H54 (cell line): ENCODE results near the gene HBEGF.

Experiments
- DNase-seq: peaks from one replicate; pipeline ENCODE4 v3.0.0; 2011; ENCODE audit warnings: low spot score, mixed read lengths; ENCODE audit not compliant: insufficient read length
- FAIRE-seq: peaks from 3 replicates; lab custom pipeline; 2011; peaks lifted over from hg19 to GRCh38; lab: Jason Lieb, UNC
- POLR2A ChIP-seq: IDR thresholded peaks from 2 replicates; pipeline ENCODE4 v1.6.1; 2011; ENCODE audit warnings: low read depth, mild to moderate bottlenecking, low read length

Gene HBEGF

GRCh38 chr5:140338908-140339307, 7.5 kb downstream of the HBEGF start:
- no peak for FAIRE-seq
- TF ChIP-seq POLR2A: no peak
- DNase-seq: no peak

DNA sequence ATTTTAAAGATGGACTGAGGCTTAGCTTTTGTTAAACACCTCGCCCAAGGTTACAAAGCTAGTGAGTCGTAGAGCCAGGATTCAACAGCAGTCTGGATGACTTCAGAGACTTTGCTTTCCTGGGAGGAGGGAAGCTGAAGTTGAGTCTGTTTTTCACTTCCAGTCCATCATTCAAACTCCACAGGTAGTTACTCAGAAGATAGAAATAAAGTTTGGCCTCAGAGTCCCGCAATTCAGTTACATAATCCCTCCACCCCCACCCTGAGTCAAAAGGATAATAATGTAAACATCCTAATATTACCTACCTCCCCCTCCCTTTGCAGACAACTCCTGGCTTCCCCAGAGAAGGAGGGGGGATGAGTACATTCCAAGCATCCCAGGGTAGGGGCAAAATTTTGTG, 8.1 kb downstream of the HBEGF start:
- no peak for TF ChIP-seq POLR2A
- DNase-seq: no peak
- no peak for FAIRE-seq

DNA sequence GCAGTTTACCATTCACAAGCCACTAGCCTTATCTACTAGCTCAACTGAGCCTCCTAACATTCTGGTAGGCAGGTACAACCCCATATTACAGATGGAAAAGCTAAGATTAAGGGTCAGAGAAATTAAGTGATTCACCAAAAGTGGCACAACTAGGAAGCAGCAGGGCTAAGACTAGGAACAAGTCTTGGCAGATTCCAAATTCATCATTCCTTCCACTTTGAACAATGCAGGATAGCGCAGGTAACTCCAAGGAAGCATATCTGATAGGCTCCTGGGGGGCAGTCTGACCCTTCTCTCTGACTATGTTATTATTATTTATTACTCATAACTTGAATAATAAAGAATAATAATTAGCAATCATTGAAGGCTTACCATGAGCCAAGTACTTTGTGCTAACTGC, 8.5 kb downstream of the HBEGF start:
- no peak for TF ChIP-seq POLR2A
- FAIRE-seq (no peak), DNase-seq (no peak)

- TF ChIP-seq POLR2A: no peak
- FAIRE-seq (no peak), DNase-seq (no peak)
Observed at GRCh38 chr5:140336388-140336787, 10.0 kb downstream of the HBEGF start.

- no peak for TF ChIP-seq POLR2A
- no peak for DNase-seq
- no peak for FAIRE-seq
Observed at GRCh38 chr5:140331638-140332037, 14.8 kb downstream of the HBEGF start.

DNA sequence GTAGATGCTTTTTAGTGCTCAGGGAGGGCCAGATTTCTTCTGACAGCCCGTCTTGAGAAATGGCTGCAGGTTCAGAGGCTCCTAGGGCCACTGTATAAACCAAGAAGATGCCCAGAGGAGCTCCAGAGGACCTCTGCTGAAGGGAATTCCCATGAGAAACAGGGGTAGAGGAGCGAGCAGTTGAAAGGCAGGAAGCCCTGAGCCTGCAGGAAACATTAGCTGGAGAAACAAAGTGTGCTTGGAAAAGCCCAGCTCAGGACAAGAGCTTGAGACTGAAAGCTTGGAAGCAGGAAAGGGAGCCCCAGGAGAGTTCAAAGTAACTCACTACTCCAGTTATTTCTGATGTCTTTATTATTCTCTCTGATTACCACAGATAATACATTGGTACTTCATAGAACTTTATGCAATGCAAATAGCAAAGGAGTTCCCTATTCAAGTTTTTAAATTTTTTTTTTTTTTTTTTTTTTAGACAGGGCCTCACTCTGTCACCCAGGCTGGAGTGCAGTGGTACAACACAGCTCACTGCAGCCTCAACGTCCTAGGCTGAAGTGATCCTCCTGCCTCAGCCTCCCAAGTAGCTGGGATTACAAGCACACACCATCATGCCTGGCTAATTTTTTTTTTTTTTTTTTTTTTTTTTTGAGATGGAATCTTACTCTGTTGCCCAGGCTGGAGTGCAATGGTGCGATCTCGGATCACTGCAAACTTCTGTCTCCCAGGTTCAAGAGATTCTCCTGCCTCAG, 16.5 kb downstream of the HBEGF start:
- no peak for TF ChIP-seq POLR2A
- FAIRE-seq (no peak), DNase-seq (no peak)

GRCh38 chr5:140328036-140328764, 18.2 kb downstream of the HBEGF start:
- no peak for TF ChIP-seq POLR2A
- no peak for DNase-seq
- no peak for FAIRE-seq

- no peak for DNase-seq
- FAIRE-seq: no peak
- TF ChIP-seq POLR2A: no peak
Observed at GRCh38 chr5:140327589-140327988, 18.8 kb downstream of the HBEGF start.

- FAIRE-seq (no peak), DNase-seq (no peak)
- TF ChIP-seq POLR2A: no peak
Observed at GRCh38 chr5:140325486-140325885, 20.9 kb downstream of the HBEGF start.

GRCh38 chr5:140324617-140325241, 21.7 kb downstream of the HBEGF start:
- no peak for TF ChIP-seq POLR2A
- DNase-seq: no peak
- FAIRE-seq: no peak

DNA sequence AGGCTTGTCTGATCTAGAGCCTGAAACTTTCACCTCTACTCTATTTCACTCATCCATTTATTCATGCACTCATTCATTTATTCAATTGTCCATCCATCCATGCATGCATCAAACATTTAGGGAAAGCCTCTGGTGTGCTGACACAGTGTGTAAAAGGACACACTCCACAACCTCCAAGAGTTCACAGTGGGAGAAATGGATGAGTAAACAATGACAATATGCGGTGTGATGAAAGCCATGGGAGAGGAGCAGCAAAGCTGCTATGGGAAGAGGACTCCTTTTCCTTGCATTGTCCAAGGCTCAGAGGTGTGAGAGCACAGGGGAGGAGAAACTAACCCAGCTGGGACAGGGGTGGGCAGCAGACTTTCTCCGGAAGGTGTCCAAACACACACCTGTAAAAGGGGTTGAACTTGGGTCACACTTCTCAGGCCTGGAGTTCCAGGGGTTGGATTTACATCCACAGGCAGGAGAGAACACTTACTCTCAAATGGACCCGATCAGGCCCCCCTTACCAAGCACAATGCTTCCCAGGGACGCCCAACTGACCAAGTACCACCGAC, 22.3 kb downstream of the HBEGF start:
- TF ChIP-seq POLR2A: no peak
- FAIRE-seq: no peak

GRCh38 chr5:140322751-140323731, 23.4 kb downstream of the HBEGF start:
- no peak for FAIRE-seq
- peak; percentile 38; the same call in 1 of the 2 replicates for TF ChIP-seq POLR2A
- peak; percentile 76 for DNase-seq

More for the DNA sequence above, 22.3 kb downstream of the HBEGF start:
- no peak for DNase-seq

GRCh38 chr5:140321796-140322195, 24.6 kb downstream of the HBEGF start:
- DNase-seq (no peak), FAIRE-seq (no peak)
- no peak for TF ChIP-seq POLR2A
